ENCODE results near the gene ID4.

The ID4 gene, protein sequence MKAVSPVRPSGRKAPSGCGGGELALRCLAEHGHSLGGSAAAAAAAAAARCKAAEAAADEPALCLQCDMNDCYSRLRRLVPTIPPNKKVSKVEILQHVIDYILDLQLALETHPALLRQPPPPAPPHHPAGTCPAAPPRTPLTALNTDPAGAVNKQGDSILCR

DNA sequence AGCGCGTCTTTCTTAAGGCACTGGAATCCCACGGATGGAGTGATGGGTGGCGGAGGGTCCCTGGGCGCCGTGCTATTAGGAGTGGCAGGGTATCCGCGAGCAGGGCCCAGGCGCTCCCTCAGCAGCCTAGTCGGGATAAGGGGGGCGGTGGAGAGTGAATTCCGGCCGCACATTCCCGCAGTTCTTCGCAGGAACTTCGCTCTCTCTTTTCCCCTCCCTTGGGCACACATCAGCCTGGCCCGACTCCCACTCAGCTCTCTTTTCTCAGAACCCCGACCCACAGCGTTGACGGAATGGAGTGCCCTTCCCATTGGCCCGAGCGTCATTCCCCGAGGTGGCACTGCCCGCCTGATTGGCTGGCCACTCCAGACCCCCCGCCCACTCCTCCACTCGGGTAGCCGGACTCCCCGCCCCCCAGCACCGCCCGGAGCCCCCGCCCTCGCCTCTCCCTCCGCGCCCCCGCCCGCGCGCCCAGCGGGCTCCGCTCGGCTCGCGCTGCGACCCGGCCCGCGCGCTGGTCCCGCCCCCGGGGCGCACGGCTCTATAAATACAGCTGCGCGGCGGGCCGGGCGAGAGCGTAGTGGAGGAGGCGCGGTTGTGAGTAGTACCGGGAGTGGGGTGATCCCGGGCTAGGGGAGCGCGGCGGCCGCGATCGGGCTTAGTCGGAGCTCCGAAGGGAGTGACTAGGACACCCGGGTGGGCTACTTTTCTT, at the start of gene ID4:
Gene ID4, plus strand, starts transcription at position 572 of the 712 bp plus-strand sequence. CDS start 385 bp downstream, outside the sequence.
- Histone ChIP-seq H3K36me3 (ENCODE audit: insufficient read depth, low read length) (no peaks in the 10 kb centered on the region), H4K20me1 (ENCODE audit: insufficient read depth, low read length) (no peaks in the 10 kb centered on the region), H3K9me2 (ENCODE audit: low read depth, low read length) (no peaks in the 10 kb centered on the region), H3K4me3 (ENCODE audit: low read depth, low read length, poor library complexity, severe bottlenecking) (no peak within 1 kb of the TSS), H3K4me1 (ENCODE audit: insufficient read depth, low read length, severe bottlenecking) (no peaks in the 10 kb centered on the region), H2AFZ (ENCODE audit: low read length) (no peak within 1 kb of the TSS), H3F3A (ENCODE audit: insufficient read depth, low read length) (no peaks in the 10 kb centered on the region), H3K27me3 (ENCODE audit: insufficient read depth, low read length) (no peaks in the 10 kb centered on the region), H3K79me2 (ENCODE audit: insufficient read depth, low read length) (no peaks in the 10 kb centered on the region), H3K9ac (ENCODE audit: low read length) (no peak within 1 kb of the TSS), H3K27ac (ENCODE audit: low read depth, low read length, poor library complexity, severe bottlenecking) (no peak within 1 kb of the TSS), H3K4me2 (ENCODE audit: low read length) (no peak within 1 kb of the TSS), H3K9me3 (ENCODE audit: low read length) (no peaks in the 10 kb centered on the region)
- no peak for TF ChIP-seq EZH2 (IDR thresholded peaks at IDR 0.05; ENCODE audit: borderline replicate concordance, low read length)

GRCh38 chr6:19788686-19789085, 48.5 kb upstream of the ID4 start:
- Histone ChIP-seq H3K4me3 (ENCODE audit: low read depth, low read length, poor library complexity, severe bottlenecking) (no peak overlapping the region), H3K36me3 (ENCODE audit: insufficient read depth, low read length) (no peaks in the 10 kb centered on the region), H4K20me1 (ENCODE audit: insufficient read depth, low read length) (no peaks in the 10 kb centered on the region), H2AFZ (ENCODE audit: low read length) (no peak overlapping the region), H3K27ac (ENCODE audit: low read depth, low read length, poor library complexity, severe bottlenecking) (no peak overlapping the region), H3K9ac (ENCODE audit: low read length) (no peak overlapping the region), H3K9me2 (ENCODE audit: low read depth, low read length) (no peaks in the 10 kb centered on the region), H3F3A (ENCODE audit: insufficient read depth, low read length) (no peaks in the 10 kb centered on the region), H3K79me2 (ENCODE audit: insufficient read depth, low read length) (no peaks in the 10 kb centered on the region), H3K27me3 (ENCODE audit: insufficient read depth, low read length) (no peaks in the 10 kb centered on the region), H3K4me1 (ENCODE audit: insufficient read depth, low read length, severe bottlenecking) (no peaks in the 10 kb centered on the region), H3K9me3 (ENCODE audit: low read length) (no peaks in the 10 kb centered on the region), H3K4me2 (ENCODE audit: low read length) (no peak overlapping the region)
- TF ChIP-seq EZH2 (IDR thresholded peaks at IDR 0.05; ENCODE audit: borderline replicate concordance, low read length), result no peak
- no peak for TF ChIP-seq CTCF (IDR thresholded peaks at IDR 0.05; ENCODE audit: low read length)

- no peaks in the 10 kb centered on the region for H3F3A ChIP-seq (ENCODE audit: insufficient read depth, low read length)
- no peaks in the 10 kb centered on the region for H3K9me2 ChIP-seq (ENCODE audit: low read depth, low read length)
- no peak overlapping the region for H3K4me3 ChIP-seq (ENCODE audit: low read depth, low read length, poor library complexity, severe bottlenecking)
- no peaks in the 10 kb centered on the region for H3K36me3 ChIP-seq (ENCODE audit: insufficient read depth, low read length)
- H3K4me1 ChIP-seq (ENCODE audit: insufficient read depth, low read length, severe bottlenecking), result no peaks in the 10 kb centered on the region
- no peak overlapping the region for H3K4me2 ChIP-seq (ENCODE audit: low read length)
- H2AFZ ChIP-seq (ENCODE audit: low read length), result no peak overlapping the region
- no peaks in the 10 kb centered on the region for H3K27me3 ChIP-seq (ENCODE audit: insufficient read depth, low read length)
- H4K20me1 ChIP-seq (ENCODE audit: insufficient read depth, low read length), result no peaks in the 10 kb centered on the region
- H3K79me2 ChIP-seq (ENCODE audit: insufficient read depth, low read length), result no peaks in the 10 kb centered on the region
- no peaks in the 10 kb centered on the region for H3K9me3 ChIP-seq (ENCODE audit: low read length)
- no peak overlapping the region for H3K27ac ChIP-seq (ENCODE audit: low read depth, low read length, poor library complexity, severe bottlenecking)
- TF ChIP-seq EZH2 (IDR thresholded peaks at IDR 0.05; ENCODE audit: borderline replicate concordance, low read length) (no peak), CTCF (IDR thresholded peaks at IDR 0.05; ENCODE audit: low read length) (no peak)
- no peak overlapping the region for H3K9ac ChIP-seq (ENCODE audit: low read length)
Observed at GRCh38 chr6:19789100-19789803, 47.9 kb upstream of the ID4 start.

Measured in OCI-LY1 (cell line).